OCI-LY1 (cell line): ENCODE data around the gene SH3BP5L.
"Not testable (repeated sequence)": the region's sequence is repeated elsewhere in the genome, so short reads cannot be mapped to it uniquely, and the experiment has no call there.

Experiments used
- H2AFZ ChIP-seq: fragments of 200-600 bp; sonication (generic), shearing (Covaris generic); 2 replicates; pipeline ENCODE4 v1.6.0; 2014; ENCODE audit warnings: antibody characterized with exemption, mild to moderate bottlenecking, low read length
- H3F3A ChIP-seq: fragments of 200-600 bp; sonication (generic), shearing (Covaris generic); 2 replicates; pipeline ENCODE4 v1.6.0; 2014; ENCODE audit warnings: mild to moderate bottlenecking, antibody characterized with exemption, low read length, moderate library complexity; ENCODE audit not compliant: insufficient read depth
- H3K27ac ChIP-seq: fragments of 200-600 bp; sonication (generic); 2 replicates; pipeline ENCODE4 v1.5.1; 2014; ENCODE audit warnings: low read length, mixed run types, mild to moderate bottlenecking, low read depth; ENCODE audit not compliant: poor library complexity, severe bottlenecking
- H3K27me3 ChIP-seq: fragments of 200-600 bp; sonication (generic); 2 replicates; pipeline ENCODE4 v1.6.0; 2014; ENCODE audit warnings: antibody characterized with exemption, mild to moderate bottlenecking, low read length, moderate library complexity; ENCODE audit not compliant: insufficient read depth
- H3K36me3 ChIP-seq: fragments of 200-600 bp; sonication (generic); 2 replicates; pipeline ENCODE4 v1.6.1; 2014; ENCODE audit warnings: mild to moderate bottlenecking, antibody characterized with exemption, low read length, moderate library complexity, mixed read lengths; ENCODE audit not compliant: insufficient read depth
- H3K4me1 ChIP-seq: fragments of 200-600 bp; sonication (generic); 2 replicates; pipeline ENCODE4 v1.5.1; 2014; ENCODE audit warnings: mild to moderate bottlenecking, low read length, moderate library complexity; ENCODE audit not compliant: insufficient read depth, severe bottlenecking
- H3K4me2 ChIP-seq: fragments of 200-600 bp; sonication (generic), shearing (Covaris generic); 2 replicates; pipeline ENCODE4 v1.6.1; 2014; ENCODE audit warnings: low read length
- H3K4me3 ChIP-seq: fragments of 200-600 bp; sonication (generic); 2 replicates; pipeline ENCODE4 v1.5.1; 2014; ENCODE audit warnings: low read length, low read depth, mild to moderate bottlenecking, mixed read lengths; ENCODE audit not compliant: poor library complexity, severe bottlenecking
- H3K79me2 ChIP-seq: fragments of 200-600 bp; shearing (Covaris generic); 2 replicates; pipeline ENCODE4 v1.6.1; 2016; ENCODE audit warnings: mixed run types, low read length, mixed read lengths; ENCODE audit not compliant: insufficient read depth
- H3K9ac ChIP-seq: fragments of 200-600 bp; sonication (generic), shearing (Covaris generic); 2 replicates; pipeline ENCODE4 v1.6.1; 2014; ENCODE audit warnings: mild to moderate bottlenecking, low read length, mixed read lengths
- H3K9me2 ChIP-seq: fragments of 200-600 bp; sonication (generic), shearing (Covaris generic); 2 replicates; pipeline ENCODE4 v1.6.1; 2014; ENCODE audit warnings: low read depth, mild to moderate bottlenecking, low read length, mixed read lengths
- H3K9me3 ChIP-seq: fragments of 200-600 bp; shearing (Covaris generic); 2 replicates; pipeline ENCODE4 v1.6.1; 2014; ENCODE audit warnings: low read length, mixed read lengths
- H4K20me1 ChIP-seq: fragments of 200-600 bp; sonication (generic), shearing (Covaris generic); 2 replicates; pipeline ENCODE4 v1.6.0; 2016; ENCODE audit warnings: mild to moderate bottlenecking, low read length; ENCODE audit not compliant: insufficient read depth
- EZH2 ChIP-seq: fragments of 200-600 bp; sonication (generic), shearing (Covaris generic); IDR thresholded peaks from 2 replicates; pipeline ENCODE4 v1.8.0; 2017; ENCODE audit warnings: borderline replicate concordance, mixed run types, mild to moderate bottlenecking, antibody characterized with exemption, low read length, moderate library complexity, mixed read lengths
- TF ChIP-seq, protein P1 (sequence below): fragments of 200-600 bp; sonication (generic), shearing (Covaris generic); IDR thresholded peaks from 2 replicates; pipeline ENCODE4 v1.5.1; 2017; ENCODE audit warnings: mild to moderate bottlenecking, antibody characterized with exemption, low read length, moderate library complexity, mixed read lengths

Gene SH3BP5L

DNA sequence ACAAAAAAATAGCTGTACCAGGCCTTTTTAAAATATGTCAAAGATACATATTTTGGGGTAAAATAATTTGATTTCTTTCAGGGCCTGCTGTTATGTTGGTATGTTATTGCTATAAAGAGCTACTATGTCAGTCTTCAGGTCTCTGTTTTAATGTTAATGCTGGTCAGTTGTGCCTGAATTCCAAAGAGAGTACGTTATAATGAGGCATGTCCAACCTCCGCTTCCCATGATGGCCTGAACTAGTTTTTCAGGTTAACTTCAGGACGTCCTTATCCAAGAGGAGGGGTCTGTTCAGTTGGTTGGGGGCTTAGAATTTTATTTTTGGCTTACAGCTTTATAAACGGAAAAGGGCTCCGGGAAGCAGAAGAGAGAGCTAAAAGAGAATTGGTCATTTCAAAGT is 35.3 kb downstream of the SH3BP5L start:
- Histone ChIP-seq H3K27ac (no peak overlapping the region), H3K4me3 (no peak overlapping the region), H3K4me2 (no peak overlapping the region), H3F3A (no peaks in the 10 kb centered on the region), H3K79me2 (no peaks in the 10 kb centered on the region), H3K9me3 (no peaks in the 10 kb centered on the region), H2AFZ (no peak overlapping the region), H3K36me3 (no peaks in the 10 kb centered on the region), H4K20me1 (no peaks in the 10 kb centered on the region), H3K4me1 (no peaks in the 10 kb centered on the region), H3K9ac (no peak overlapping the region), H3K9me2 (no peaks in the 10 kb centered on the region), H3K27me3 (no peaks in the 10 kb centered on the region)
- no peak for TF ChIP-seq EZH2
- TF ChIP-seq, protein P1, sequence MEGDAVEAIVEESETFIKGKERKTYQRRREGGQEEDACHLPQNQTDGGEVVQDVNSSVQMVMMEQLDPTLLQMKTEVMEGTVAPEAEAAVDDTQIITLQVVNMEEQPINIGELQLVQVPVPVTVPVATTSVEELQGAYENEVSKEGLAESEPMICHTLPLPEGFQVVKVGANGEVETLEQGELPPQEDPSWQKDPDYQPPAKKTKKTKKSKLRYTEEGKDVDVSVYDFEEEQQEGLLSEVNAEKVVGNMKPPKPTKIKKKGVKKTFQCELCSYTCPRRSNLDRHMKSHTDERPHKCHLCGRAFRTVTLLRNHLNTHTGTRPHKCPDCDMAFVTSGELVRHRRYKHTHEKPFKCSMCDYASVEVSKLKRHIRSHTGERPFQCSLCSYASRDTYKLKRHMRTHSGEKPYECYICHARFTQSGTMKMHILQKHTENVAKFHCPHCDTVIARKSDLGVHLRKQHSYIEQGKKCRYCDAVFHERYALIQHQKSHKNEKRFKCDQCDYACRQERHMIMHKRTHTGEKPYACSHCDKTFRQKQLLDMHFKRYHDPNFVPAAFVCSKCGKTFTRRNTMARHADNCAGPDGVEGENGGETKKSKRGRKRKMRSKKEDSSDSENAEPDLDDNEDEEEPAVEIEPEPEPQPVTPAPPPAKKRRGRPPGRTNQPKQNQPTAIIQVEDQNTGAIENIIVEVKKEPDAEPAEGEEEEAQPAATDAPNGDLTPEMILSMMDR: no peak

DNA sequence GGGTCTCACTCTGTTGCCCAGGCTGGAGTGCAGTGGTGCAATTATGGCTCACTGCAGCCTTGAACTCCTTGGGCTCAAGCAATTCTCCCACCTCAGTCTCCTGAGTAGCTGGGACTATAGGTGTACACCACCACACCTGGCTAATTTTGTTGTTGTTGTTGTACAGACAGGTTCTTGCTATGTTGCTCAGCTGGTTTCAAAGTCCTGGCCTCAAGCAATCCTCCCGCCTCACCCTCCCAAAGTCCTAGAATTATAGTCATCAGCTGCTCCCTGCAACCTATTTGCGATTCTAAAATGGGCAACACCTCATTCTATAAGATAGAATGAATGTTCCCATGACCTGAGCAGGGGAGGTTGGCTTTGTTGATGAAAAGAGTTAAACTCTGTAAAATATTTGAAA is 36.4 kb downstream of the SH3BP5L start:
- H3K4me2 ChIP-seq, H2AFZ ChIP-seq, H3K36me3 ChIP-seq, H3K9me3 ChIP-seq, H4K20me1 ChIP-seq, H3K4me1 ChIP-seq, H3K27ac ChIP-seq, H3K9ac ChIP-seq, H3K27me3 ChIP-seq, H3K79me2 ChIP-seq, H3F3A ChIP-seq, H3K9me2 ChIP-seq, H3K4me3 ChIP-seq: not testable (repeated sequence)

GRCh38 chr1:248788327-248788726 is 37.4 kb downstream of the SH3BP5L start:
- Histone ChIP-seq H3K27me3 (no peaks in the 10 kb centered on the region), H4K20me1 (no peaks in the 10 kb centered on the region), H3K9ac (no peak overlapping the region), H3K27ac (no peak overlapping the region), H3K4me3 (no peak overlapping the region), H3K79me2 (no peaks in the 10 kb centered on the region), H3F3A (no peaks in the 10 kb centered on the region), H3K4me2 (no peak overlapping the region), H3K9me3 (no peaks in the 10 kb centered on the region), H3K36me3 (no peaks in the 10 kb centered on the region), H3K9me2 (no peaks in the 10 kb centered on the region), H3K4me1 (no peaks in the 10 kb centered on the region), H2AFZ (no peak overlapping the region)
- TF ChIP-seq, protein P1: no peak
- TF ChIP-seq EZH2: no peak

DNA sequence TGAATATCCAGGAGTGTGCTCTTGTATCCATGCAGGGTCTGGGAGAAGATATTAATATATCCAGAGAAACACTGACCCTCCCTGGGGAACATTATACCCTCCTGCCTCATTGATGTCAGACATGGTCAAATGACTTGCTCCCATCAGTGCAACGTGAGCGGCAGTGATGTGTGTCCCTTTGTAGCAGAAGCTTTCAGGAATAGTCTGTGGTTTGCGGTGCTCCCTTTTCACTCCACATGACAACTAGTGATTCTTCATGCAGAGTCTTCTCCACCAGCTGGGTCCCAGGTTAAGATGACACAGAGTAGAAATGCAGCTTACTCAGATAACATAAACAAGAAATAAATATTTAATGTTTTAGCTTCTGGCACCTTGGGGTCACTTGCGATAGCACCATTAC is 38.3 kb downstream of the SH3BP5L start:
- Histone ChIP-seq H3K79me2 (no peaks in the 10 kb centered on the region), H3F3A (no peaks in the 10 kb centered on the region), H2AFZ (no peak overlapping the region), H3K4me2 (no peak overlapping the region), H3K9me3 (no peaks in the 10 kb centered on the region), H3K4me1 (no peaks in the 10 kb centered on the region), H3K27ac (no peak overlapping the region), H4K20me1 (no peaks in the 10 kb centered on the region), H3K36me3 (no peaks in the 10 kb centered on the region), H3K4me3 (no peak overlapping the region), H3K9me2 (no peaks in the 10 kb centered on the region), H3K27me3 (no peaks in the 10 kb centered on the region), H3K9ac (no peak overlapping the region)
- no peak for TF ChIP-seq EZH2
- TF ChIP-seq, protein P1: no peak
